ENCODE results near the gene SPATS2L.
A peak's percentile ranks its signal among the peaks of the same experiment; 100 is the strongest.

Gene SPATS2L

GRCh38 chr2:200479692-200480265 is 173.3 kb downstream of the SPATS2L start:
- FAIRE-seq (no peak), DNase-seq (ENCODE audit: insufficient read length, low spot score) (no peak)
- TF ChIP-seq POLR2A (IDR thresholded peaks at IDR 0.05; ENCODE audit: low read depth, low read length), result no peak
- no peak for TF ChIP-seq TAF1 (IDR thresholded peaks at IDR 0.05; ENCODE audit: low read depth, low read length)
- no peak for TF ChIP-seq POU2F2 (IDR thresholded peaks at IDR 0.05; ENCODE audit: low read depth, low read length)
- TF ChIP-seq PAX5 (IDR thresholded peaks at IDR 0.05; ENCODE audit: insufficient read depth, low read length, severe bottlenecking), result no peak
- TF ChIP-seq POLR2AphosphoS5 (IDR thresholded peaks at IDR 0.05; ENCODE audit: low read depth, low read length), result no peak

GRCh38 chr2:200482194-200482593 is 175.7 kb downstream of the SPATS2L start:
- TF ChIP-seq TAF1 (IDR thresholded peaks at IDR 0.05; ENCODE audit: low read depth, low read length), result no peak
- TF ChIP-seq POLR2AphosphoS5 (IDR thresholded peaks at IDR 0.05; ENCODE audit: low read depth, low read length), result no peak
- no peak for TF ChIP-seq SPI1 (IDR thresholded peaks at IDR 0.05; ENCODE audit: low read depth, low read length)
- no peak for TF ChIP-seq POU2F2 (IDR thresholded peaks at IDR 0.05; ENCODE audit: low read depth, low read length)
- no peak for TF ChIP-seq POLR2A (IDR thresholded peaks at IDR 0.05; ENCODE audit: low read depth, low read length)
- no peak for TF ChIP-seq PAX5 (IDR thresholded peaks at IDR 0.05; ENCODE audit: insufficient read depth, low read length, severe bottlenecking)
- FAIRE-seq, result no peak

GRCh38 chr2:200483729-200484198 is 177.3 kb downstream of the SPATS2L start:
- no peak for TF ChIP-seq POU2F2 (IDR thresholded peaks at IDR 0.05; ENCODE audit: low read depth, low read length)
- no peak for TF ChIP-seq PAX5 (IDR thresholded peaks at IDR 0.05; ENCODE audit: insufficient read depth, low read length, severe bottlenecking)
- TF ChIP-seq POLR2AphosphoS5 (IDR thresholded peaks at IDR 0.05; ENCODE audit: low read depth, low read length), result no peak
- no peak for TF ChIP-seq TAF1 (IDR thresholded peaks at IDR 0.05; ENCODE audit: low read depth, low read length)
- no peak for TF ChIP-seq POLR2A (IDR thresholded peaks at IDR 0.05; ENCODE audit: low read depth, low read length)
- no peak for TF ChIP-seq SPI1 (IDR thresholded peaks at IDR 0.05; ENCODE audit: low read depth, low read length)
- DNase-seq (ENCODE audit: insufficient read length, low spot score), result peak; percentile 25
- peak; percentile 66 for FAIRE-seq

More at GRCh38 chr2:200482194-200482593, 175.7 kb downstream of the SPATS2L start:
- DNase-seq (ENCODE audit: insufficient read length, low spot score), result no peak

GRCh38 chr2:200484934-200485333 is 178.4 kb downstream of the SPATS2L start:
- FAIRE-seq (no peak), DNase-seq (ENCODE audit: insufficient read length, low spot score) (no peak)
- TF ChIP-seq TAF1 (IDR thresholded peaks at IDR 0.05; ENCODE audit: low read depth, low read length), result no peak

- TF ChIP-seq TAF1 (IDR thresholded peaks at IDR 0.05; ENCODE audit: low read depth, low read length), result no peak
- no peak for TF ChIP-seq SPI1 (IDR thresholded peaks at IDR 0.05; ENCODE audit: low read depth, low read length)
- TF ChIP-seq POLR2A (IDR thresholded peaks at IDR 0.05; ENCODE audit: low read depth, low read length), result no peak
- no peak for TF ChIP-seq POU2F2 (IDR thresholded peaks at IDR 0.05; ENCODE audit: low read depth, low read length)
- TF ChIP-seq POLR2AphosphoS5 (IDR thresholded peaks at IDR 0.05; ENCODE audit: low read depth, low read length), result no peak
- no peak for TF ChIP-seq PAX5 (IDR thresholded peaks at IDR 0.05; ENCODE audit: insufficient read depth, low read length, severe bottlenecking)
- DNase-seq (ENCODE audit: insufficient read length, low spot score), result no peak
- no peak for FAIRE-seq
Observed at GRCh38 chr2:200486529-200486928, 180.0 kb downstream of the SPATS2L start.

- FAIRE-seq (no peak), DNase-seq (ENCODE audit: insufficient read length, low spot score) (no peak)
- no peak for TF ChIP-seq SPI1 (IDR thresholded peaks at IDR 0.05; ENCODE audit: low read depth, low read length)
- TF ChIP-seq TAF1 (IDR thresholded peaks at IDR 0.05; ENCODE audit: low read depth, low read length), result no peak
- no peak for TF ChIP-seq POLR2A (IDR thresholded peaks at IDR 0.05; ENCODE audit: low read depth, low read length)
- TF ChIP-seq POU2F2 (IDR thresholded peaks at IDR 0.05; ENCODE audit: low read depth, low read length), result no peak
- TF ChIP-seq PAX5 (IDR thresholded peaks at IDR 0.05; ENCODE audit: insufficient read depth, low read length, severe bottlenecking), result no peak
- TF ChIP-seq POLR2AphosphoS5 (IDR thresholded peaks at IDR 0.05; ENCODE audit: low read depth, low read length), result no peak
Observed at GRCh38 chr2:200488169-200488568, 181.7 kb downstream of the SPATS2L start.

- TF ChIP-seq TAF1 (IDR thresholded peaks at IDR 0.05; ENCODE audit: low read depth, low read length) (no peak), SPI1 (IDR thresholded peaks at IDR 0.05; ENCODE audit: low read depth, low read length) (no peak), POU2F2 (IDR thresholded peaks at IDR 0.05; ENCODE audit: low read depth, low read length) (no peak), PAX5 (IDR thresholded peaks at IDR 0.05; ENCODE audit: insufficient read depth, low read length, severe bottlenecking) (no peak)
- DNase-seq (ENCODE audit: insufficient read length, low spot score) (no peak), FAIRE-seq (no peak)
Observed at GRCh38 chr2:200490001-200490400, 183.5 kb downstream of the SPATS2L start.

GRCh38 chr2:200492656-200493055 is 186.2 kb downstream of the SPATS2L start:
- TF ChIP-seq PAX5 (IDR thresholded peaks at IDR 0.05; ENCODE audit: insufficient read depth, low read length, severe bottlenecking) (no peak), SPI1 (IDR thresholded peaks at IDR 0.05; ENCODE audit: low read depth, low read length) (no peak), TAF1 (IDR thresholded peaks at IDR 0.05; ENCODE audit: low read depth, low read length) (no peak), POLR2A (IDR thresholded peaks at IDR 0.05; ENCODE audit: low read depth, low read length) (no peak), POU2F2 (IDR thresholded peaks at IDR 0.05; ENCODE audit: low read depth, low read length) (no peak), POLR2AphosphoS5 (IDR thresholded peaks at IDR 0.05; ENCODE audit: low read depth, low read length) (no peak)
- FAIRE-seq, result no peak
- no peak for DNase-seq (ENCODE audit: insufficient read length, low spot score)

GRCh38 chr2:200494048-200494447 is 187.6 kb downstream of the SPATS2L start:
- FAIRE-seq, result no peak
- no peak for DNase-seq (ENCODE audit: insufficient read length, low spot score)
- no peak for TF ChIP-seq PAX5 (IDR thresholded peaks at IDR 0.05; ENCODE audit: insufficient read depth, low read length, severe bottlenecking)
- no peak for TF ChIP-seq POLR2A (IDR thresholded peaks at IDR 0.05; ENCODE audit: low read depth, low read length)
- no peak for TF ChIP-seq POU2F2 (IDR thresholded peaks at IDR 0.05; ENCODE audit: low read depth, low read length)
- TF ChIP-seq POLR2AphosphoS5 (IDR thresholded peaks at IDR 0.05; ENCODE audit: low read depth, low read length), result no peak
- no peak for TF ChIP-seq SPI1 (IDR thresholded peaks at IDR 0.05; ENCODE audit: low read depth, low read length)
- TF ChIP-seq TAF1 (IDR thresholded peaks at IDR 0.05; ENCODE audit: low read depth, low read length), result no peak

- FAIRE-seq (no peak), DNase-seq (ENCODE audit: insufficient read length, low spot score) (no peak)
- TF ChIP-seq POU2F2 (IDR thresholded peaks at IDR 0.05; ENCODE audit: low read depth, low read length) (no peak), POLR2AphosphoS5 (IDR thresholded peaks at IDR 0.05; ENCODE audit: low read depth, low read length) (no peak), PAX5 (IDR thresholded peaks at IDR 0.05; ENCODE audit: insufficient read depth, low read length, severe bottlenecking) (no peak), TAF1 (IDR thresholded peaks at IDR 0.05; ENCODE audit: low read depth, low read length) (no peak), POLR2A (IDR thresholded peaks at IDR 0.05; ENCODE audit: low read depth, low read length) (no peak), SPI1 (IDR thresholded peaks at IDR 0.05; ENCODE audit: low read depth, low read length) (no peak)
Observed at GRCh38 chr2:200496696-200497095, 190.2 kb downstream of the SPATS2L start.

All from GM12891 (cell line).